GM12801 (cell line): ENCODE measurements around the gene DPP6.

Experiments
- CTCF ChIP-seq: IDR thresholded peaks from one replicate; pipeline ENCODE4 v1.5.1; 2011; ENCODE audit warnings: control low read depth; ENCODE audit not compliant: insufficient read length; ENCODE audit errors: extremely low read depth

Gene DPP6

DNA sequence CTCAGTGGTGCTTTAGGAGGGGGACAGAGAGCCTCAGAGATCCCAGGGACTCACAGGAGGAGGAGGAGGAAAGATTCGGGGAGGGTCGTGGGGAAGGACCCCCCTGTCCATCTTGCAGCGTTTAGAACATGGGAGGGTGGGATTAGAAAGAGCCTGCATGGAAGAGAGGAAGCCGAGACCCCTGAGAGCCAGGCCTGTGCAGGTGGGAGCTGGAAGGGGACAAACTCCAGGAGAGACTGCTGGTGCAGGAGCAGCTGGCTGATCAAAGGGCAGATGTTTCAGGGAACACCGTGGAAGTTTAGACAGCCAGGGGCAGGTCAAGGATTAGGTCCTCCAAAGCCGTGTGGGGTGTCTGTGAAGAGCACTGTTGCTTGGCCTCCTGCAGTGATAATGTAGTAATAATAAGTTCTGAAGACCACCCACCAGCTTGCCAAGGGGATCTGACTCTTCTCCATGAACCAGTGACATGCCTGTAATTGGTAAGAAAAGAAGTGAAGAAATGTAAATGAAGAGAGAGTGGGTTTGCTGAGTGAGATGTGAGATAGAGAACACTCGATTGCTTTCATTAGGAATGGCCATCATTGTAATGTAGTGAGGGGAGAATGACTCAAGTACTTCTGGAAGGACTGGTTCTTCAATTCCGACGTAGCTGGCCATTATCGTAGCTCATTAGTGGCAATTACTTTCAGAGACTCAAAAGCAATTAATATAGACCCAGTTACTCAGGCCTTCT lies 525.1 kb downstream of the DPP6 start:
- no peak for TF ChIP-seq CTCF

DNA sequence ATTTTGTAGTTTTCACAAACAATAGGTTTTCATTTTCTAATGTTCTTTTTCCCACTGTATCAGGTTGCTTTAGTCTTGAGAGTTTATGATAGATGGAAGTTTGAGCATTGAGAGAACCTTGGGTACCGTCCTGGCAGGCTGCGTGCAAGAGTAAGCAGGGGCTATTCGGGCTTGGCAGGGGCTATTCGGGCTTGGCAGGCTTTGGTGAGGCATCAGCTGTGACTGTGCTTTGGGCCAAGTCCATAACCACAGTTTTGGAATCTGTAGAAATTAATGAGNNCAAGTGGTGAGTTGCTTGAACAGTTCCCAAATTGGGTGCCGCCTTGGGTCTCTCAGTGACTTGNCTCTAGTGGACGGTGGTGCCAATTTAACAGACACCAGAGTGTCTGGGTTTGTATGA lies 526.1 kb downstream of the DPP6 start:
- TF ChIP-seq CTCF: no peak

DNA sequence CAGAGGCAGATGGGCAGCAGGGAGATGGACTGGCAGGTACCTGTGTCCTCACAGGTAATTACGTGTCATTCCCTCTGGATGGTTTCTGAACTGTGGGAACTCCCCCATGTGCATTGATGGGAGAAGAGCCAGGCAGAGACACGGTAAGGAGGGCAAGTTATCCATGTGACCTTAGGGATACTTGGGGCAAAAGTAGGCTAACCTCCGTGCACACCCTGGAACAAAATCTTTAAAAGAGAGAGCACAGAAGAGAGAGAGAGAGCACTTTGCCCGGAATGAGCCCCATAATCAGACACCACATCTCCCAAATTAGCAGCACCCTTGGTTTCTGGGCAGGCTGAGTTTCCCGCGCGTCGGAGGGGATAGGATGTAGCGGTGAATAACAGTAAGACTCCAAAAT lies 527.5 kb downstream of the DPP6 start:
- no peak for TF ChIP-seq CTCF

- no peak for TF ChIP-seq CTCF
These were observed 529.2 kb downstream of the DPP6 start for GRCh38 chr7:154581251-154581890.

- no peak for TF ChIP-seq CTCF
These were observed 531.3 kb downstream of the DPP6 start for GRCh38 chr7:154583454-154583853.

DNA sequence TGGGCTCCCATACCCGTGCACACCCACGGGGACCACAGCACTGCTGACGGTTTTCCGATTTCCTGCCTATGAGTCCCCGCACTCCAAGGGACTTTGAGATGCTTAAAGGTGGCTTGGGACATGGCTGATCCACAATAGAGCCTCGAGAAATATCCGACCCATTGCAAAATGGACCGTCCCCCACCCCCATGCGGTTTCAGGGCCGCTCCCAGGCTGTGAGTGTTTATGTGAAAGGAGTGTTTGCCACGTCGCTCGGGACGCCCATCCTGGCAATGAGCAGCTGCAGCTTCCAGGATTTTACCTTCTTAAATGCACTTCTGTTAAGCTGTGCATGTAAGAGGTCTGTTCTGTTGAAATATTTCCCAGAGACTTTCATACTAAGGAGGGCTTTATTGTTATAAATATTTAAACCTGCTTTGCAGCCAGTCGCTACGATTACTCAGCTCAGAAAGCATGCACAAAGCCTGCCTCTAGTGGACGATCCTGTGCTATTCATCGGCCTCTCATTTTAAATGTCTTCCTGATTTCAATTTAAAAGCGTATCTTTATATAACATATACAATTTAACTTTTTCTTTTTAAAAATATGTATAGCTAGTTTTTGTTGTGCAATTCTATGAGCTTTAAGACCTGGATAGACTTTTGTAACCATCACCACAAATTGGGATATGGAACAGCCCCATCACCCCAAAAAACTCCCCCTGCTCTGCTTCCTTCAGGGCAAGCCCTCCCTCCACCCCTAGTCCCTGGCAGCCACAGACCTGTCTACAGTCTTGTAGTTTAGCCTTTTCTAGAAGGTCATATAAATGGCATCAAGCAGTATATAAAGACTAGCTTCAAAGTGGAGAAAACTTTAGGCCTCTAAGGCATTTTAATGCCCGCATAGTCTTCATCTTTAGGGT lies 532.4 kb downstream of the DPP6 start:
- TF ChIP-seq CTCF: no peak

- TF ChIP-seq CTCF: no peak
These were observed 535.6 kb downstream of the DPP6 start for GRCh38 chr7:154587792-154588191.
